Inflammatory macrophage treated with lipopolysaccharide for 1 hour (primary cell): Measurements from ENCODE around the gene IP6K2.

Source experiments
- DNase-seq, 2 donors: peaks; one replicate each; pipeline ENCODE4 v3.0.0-alpha.2; 2020 to 2022

Gene IP6K2

DNA sequence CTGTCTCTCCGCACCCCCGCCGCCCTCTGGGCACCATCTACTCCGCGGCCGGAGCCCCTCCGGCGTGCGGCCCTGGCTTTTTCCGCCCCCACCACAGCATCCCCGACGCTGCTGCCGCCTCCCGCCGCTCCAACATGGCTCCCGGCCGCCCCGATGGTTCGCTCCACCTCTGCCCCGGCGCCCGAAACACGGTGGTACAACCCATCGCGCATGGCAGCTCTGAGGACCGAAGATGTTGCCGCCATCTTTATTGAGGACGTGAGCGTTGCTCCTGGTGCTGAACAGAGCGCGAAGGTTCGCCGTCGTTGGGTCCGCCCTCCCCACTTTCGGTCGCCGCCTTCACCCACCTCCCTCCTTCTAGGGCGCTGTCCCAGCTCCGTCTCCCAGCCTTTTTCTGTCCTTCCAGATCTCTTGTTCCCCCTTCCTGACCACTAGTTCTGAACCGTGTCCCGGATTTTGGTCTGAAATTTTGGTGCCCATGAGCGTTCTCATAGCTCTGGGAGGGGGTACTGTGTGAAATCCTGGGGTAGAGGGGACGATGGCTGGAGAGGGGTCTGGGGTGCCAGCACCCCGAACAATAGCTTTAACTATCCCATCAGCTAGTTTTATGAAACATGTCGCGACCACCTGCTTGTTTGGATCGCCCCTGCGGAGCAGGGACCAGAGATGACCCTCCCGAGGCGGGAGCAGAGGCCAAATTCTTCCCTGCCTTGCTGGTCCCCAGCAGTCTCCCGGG, 54.1 kb downstream of the IP6K2 start, which contains the start of gene CELSR3:
TSS of gene CELSR3 (minus strand) at position 134 of the 736 bp plus-strand sequence. CDS start 252 bp downstream, outside the sequence.
- DNase-seq, result peak; percentile 58 to 66

DNA sequence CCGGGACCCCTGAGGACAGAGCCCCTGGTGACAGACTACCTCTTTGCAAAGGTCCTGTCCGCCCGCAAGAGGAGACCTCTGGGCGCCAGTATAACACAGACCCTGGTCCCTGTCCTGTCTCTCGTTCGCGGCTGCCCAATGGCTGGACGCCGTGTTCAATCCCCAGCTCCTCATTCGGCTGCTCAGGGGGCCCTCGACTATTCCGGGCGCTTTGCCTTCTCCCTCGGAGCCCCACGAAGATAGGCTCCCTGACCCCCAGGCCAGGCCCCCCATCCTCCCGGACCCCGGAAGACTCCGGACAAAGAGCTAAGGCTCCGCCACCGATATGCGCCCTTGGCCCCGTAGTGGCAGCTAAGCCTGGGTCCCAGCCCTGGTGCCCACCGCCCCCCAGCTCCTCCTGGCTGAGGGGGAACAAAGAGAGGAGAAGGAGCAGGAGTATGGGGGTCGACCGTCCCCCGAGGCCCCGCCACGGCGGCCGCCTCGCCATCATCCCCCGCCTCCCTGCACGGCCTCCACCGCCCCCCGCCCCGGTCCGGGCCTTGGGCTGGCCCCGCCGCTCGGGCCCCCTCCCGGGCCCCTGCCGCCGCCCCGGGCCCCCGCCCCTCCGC, 54.8 kb downstream of the IP6K2 start:
- no peak for DNase-seq

DNA sequence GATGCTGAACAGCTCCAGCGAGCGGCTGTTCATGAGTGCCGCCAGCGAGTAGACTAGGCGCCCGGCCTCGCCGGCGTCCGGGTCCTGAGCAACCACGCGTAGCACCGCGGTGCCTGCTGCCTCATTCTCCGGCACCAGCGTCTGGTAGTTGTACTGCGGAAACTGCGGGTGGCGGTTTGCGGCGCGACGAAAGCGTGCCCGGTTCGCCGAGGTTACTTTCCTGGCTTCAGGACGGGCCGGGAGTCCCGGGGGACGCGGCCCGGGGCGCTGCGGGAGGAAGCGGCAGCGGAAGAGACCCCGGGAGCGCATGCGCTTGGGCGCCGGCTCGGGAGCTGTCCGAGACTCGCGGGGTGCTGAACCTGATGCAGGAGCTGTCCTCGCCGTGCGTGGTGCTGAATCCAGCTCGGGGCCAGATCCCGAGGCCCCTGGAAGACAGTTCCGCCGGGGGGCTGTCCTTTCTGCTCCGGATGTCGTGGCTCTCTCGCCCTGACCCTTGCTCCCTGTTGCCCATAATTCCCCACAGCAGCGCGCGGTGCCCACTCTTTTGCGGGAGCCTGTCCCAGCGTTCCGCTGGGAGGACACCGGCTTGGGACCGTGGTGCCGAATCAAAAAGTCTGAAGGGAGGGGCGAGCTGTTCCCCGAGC, 55.4 kb downstream of the IP6K2 start:
- peak in 1 of 2 donors; percentile 53 for DNase-seq

DNA sequence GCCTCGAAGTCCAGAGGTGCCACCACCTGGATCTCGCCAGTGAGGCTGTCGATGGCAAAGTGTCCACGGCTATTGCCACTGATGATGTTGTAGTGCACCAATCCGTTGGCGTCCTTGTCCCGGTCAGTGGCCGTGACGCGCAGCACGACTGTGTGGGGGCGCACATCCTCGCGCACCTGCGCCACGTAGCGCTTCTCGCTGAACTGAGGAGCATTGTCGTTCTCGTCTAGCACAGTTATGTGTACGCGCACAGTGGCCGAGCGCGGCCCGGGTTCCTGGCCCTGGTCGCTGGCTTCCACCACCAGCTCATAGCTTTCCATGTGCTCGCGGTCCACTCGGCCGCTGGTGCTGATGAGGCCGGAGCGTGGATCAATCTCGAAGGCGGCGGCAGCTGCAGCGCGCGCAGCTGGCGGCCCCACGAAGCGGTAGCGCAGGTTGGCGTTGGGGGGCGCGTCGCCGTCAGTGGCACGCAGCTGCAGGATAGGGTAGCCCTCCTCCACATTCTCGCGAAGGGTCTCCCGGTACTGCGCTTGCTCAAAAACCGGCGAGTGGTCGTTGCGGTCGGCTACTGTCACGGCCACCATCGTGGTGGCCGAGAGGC, 56.1 kb downstream of the IP6K2 start:
- DNase-seq, result no peak

DNA sequence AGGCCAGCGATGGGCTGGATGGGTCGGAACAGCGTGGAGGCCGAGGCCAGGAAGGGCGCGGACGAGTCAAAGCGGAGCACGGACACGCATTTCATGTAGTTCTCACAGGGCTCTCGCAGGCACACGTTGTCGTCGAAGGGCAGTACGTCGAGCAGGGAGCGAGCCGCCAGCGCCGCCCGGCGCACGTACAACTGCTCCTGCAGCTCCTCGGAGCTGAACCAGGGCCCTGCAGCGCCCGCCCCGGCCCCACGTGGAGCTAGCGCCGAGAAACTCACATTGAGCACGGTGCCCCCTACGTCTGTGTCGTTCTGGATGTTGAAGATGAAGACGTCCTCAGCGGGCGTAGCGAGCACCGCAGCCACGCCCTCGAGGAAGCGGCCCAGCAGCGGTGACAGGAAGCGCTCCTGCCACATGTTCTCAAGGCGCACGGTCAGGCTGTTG, 60.2 kb downstream of the IP6K2 start:
- DNase-seq, result no peak

DNA sequence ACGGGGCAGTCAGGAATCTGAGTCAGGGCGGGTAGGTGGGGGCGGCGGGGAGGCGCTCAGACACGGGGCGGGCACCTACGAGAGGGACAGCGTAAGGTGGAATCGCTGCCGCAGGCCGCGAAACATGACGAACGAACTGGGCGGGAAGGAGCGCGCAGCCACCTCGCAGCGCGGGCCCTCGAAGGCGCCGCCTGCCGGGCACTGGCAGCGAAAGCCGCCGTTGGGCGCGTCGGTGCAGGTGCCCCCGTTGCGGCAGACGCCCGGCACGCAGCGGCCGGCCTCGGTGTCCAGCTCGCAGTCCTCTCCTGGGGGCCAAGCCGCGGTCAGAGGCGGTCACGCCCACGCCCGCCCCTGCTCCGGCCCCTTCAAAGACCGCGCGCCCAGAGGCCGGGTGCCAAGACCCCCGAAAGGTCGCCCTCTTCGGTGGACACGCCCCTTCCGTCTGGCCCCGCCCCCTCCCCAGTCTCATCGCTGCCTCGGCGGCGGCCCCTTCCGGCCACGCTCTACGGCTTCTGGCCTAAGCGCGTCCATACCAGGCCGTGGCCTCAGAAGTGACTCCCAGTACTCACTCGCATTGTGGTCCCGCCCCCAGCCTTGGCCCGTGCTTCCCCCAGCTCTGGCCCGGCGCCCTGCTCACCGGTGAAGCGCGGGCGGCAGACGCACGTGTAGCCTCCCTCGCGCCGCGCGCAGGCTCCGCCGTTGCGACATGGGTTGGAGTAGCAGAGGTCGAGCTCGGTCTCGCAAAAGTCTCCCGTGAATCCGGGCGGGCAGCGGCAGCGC, 60.8 kb downstream of the IP6K2 start:
- DNase-seq, result peak; percentile 71 to 73

DNA sequence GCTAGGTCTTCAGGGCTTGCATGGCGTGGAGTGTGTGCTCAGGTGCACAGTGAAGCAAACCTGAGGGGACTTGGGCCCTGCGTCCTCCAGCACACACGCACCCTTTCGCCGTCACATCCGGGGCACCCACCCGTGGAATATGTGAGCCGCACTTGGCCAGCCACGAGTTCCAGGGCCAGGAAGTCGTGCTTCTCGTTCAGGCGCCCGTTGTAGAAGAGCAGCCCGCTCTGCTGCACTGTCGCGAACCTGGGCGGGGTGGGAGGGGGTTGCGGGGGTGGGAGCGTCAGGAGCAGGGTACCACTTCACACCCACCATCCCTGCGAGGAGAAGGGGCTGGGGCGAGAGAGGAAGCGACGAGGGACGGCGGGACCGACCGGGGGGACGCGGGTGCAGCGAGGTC, 61.4 kb downstream of the IP6K2 start:
- DNase-seq, result no peak

DNA sequence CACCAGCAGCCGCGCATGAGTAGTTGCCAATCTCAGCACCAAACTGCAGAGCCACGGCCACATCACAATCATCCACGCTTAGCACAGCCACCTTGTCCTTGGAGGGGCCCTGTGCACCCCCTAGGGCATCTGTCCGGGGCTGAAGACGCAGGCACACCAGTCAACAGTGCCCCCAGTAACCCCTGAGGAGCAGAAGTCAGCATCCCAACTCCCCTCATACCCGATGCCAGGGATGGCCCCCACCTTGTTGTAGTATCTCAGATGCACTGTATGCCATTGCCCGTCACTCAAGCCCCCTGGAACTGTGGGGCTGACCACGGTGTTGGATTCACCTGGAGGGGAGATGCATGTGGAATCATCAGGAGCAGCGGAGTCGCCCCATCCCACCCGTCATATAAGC, 62.0 kb downstream of the IP6K2 start:
- no peak for DNase-seq

DNA sequence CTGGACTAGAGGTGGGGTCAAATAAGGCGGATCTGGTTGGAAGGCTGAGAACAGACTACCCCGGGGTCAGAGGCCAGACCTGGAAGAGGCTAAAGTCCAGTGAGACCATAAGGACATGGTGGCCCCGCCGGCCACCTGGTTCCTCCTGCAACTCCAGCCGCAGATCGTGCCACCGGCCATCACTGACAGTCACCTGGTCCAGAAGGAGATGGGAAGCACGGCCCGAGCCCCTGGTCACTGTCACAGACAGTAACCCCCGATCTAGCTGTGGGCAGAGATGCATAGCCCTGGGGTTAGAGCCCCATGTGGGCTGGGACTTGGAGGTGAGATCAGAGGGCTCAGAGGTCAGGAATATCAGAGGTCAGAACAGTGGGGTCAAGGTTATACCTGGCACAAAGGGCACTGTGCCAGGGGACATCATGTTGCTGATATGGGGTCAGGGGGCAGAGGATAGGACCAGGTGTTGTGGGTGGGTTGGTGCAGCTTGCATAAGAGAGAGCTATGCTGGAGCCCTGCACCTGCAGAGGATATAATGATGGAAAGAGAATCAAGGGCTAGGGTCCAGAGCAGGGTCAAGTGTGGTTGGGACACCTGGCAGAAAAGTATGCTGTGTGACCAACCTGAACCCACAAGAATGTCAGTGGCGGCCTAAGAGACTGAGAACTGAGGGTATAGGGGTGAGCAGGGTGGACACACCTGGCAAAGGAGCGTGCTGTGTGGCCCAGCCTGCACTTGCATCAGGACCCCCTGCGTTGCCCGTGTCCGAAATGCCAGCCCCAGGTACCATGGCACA, 63.9 kb downstream of the IP6K2 start:
- no peak for DNase-seq

DNA sequence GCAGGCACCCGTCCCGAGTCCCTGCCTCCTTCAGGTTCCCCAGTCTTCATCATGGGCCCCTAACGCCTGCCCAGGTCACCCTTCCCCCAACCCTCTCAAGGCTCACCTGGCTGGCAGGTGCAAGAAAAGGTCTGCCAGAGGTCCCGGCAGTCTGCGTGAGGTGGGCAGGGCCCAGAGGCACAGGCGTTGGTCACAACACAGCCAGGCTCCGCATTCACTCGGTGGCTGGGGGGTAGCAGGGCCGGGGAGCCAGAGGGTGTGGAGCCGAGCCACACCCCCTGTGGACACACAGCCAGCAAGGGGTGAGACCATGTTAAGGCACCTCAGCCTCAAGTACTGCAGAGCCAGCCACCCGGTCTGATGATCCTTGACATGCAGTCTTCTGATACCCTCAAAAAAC, 65.2 kb downstream of the IP6K2 start:
- no peak for DNase-seq

DNA sequence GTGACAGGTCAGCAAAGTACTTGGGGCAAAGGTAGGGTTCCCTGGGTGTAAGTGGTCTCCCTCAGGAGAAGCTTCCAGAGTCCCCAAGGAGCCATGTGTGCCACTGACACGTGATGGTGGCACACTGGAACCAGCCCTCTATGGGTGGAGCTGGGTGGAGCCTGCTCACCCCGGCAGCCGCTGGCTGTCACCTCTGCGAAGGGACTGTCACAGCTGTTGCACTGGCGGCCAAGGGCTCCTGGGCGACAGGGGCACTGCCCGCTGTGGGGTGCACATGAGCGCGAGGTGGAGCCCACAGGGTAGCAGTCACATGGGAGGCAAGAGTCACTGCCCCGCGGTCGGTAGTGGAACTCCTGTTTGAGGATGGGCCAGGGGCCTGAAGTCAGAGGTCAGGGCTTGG, 66.3 kb downstream of the IP6K2 start:
- no peak for DNase-seq

DNA sequence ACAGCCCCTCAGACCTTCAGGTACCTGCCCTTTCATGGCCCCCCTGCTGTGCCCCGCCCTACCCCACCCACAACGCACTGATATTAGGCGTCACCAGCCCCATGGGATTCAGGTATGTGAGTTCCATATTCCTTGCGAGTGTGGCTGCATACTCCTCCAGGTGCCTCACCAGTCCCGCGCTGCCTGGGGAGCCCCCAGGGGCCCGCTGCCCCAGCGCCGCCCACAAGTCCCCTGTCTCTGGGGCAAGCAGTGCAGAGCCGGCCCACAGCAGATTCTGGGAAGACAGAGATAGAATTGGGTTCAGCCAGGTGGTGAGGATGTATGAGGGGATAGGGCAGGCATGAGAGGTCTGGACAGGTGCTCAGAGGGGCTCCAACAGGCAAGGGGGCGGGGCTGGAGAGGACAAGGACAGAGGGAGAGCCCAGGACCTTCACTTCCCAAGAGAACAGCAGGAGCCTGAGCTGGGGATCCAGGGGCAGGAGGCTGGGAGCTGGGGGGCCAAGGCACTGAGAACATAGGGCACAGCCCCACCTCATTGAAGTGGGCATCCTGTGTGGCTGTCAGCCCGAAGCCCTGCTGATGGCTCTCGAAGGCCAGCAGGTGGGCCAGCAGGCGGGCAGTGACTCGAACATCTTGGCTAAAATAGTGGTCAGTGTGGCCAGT, 68.7 kb downstream of the IP6K2 start:
- no peak for DNase-seq

DNA sequence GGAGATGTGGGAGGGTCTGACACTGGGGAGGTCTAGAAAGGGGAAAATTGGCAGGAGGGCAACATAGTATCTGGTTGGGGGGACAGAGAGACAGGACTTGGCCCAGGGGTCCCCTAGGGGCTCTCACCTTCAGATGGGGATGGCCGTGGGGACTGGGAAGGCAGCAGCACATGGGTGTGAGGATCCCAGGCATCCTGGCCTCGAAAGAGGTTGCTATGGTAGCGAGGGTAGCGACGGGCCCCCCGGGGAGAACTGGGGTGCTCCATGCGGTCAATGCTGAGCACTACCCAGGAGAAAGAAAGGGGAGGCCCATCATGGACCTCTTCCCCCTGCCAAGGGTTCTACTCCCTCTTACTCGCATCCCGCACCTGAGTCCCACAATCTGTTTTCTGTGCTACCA, 69.3 kb downstream of the IP6K2 start:
- DNase-seq, result no peak

DNA sequence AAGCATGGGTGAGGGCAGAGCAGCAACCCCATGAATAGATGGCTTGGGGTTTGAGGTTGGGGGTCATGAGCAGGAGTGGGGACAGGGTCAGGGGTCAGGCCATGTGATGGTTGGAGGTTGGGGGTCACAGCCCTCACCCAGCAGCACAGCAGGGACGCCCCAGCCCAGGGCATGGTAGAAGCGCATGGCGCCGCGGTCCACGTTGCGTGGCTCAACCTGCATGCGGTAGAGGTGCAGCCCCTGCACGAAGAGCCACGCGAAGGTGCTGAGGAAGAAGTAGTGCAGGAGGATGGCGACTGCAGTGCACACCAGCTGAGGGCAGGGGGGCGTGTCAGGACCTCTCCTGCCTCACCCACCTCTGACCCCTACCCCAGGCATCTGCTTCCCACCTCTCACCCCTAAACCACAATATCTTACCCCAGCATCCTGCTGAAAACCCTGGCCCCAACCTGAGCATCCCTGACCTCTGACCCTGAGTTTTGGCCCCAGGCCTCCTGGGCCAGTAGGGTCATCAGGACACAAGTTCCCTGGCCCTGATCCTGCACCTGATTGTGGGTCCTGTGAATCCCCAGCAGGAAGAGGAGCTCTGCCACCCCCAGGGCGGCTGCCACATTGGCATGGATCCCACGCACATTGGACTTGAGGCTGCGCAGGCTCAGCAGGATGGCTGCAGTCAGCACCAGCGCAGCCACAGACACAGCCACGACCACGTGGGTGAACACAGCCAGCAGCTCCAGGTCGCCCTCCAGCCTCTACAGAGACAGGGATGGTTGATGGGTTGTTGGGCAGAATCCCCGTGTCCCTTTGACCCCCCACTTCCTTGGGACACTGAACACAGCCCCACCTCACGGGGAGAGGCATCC, 71.9 kb downstream of the IP6K2 start:
- DNase-seq, result no peak

DNA sequence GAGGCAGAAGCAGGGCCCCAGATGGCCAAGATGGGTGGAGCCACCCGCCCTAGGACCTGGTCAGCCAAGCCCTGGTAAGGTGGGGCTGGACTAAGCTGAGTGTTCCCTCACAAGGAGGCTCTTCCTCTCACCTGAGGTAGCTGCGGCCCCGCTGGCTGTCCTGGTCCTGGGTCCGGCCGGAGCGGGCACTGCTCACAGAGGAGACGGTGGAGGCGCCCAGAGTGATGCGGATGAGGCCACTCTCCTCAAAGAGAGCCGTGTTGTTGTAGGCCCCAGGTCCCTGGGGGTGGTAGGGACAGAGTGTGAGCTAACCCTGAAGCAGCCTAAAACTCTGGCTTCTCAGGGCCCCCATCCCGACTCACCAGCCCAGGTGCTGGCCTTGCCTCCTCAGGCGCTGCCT, 74.4 kb downstream of the IP6K2 start:
- no peak for DNase-seq

DNA sequence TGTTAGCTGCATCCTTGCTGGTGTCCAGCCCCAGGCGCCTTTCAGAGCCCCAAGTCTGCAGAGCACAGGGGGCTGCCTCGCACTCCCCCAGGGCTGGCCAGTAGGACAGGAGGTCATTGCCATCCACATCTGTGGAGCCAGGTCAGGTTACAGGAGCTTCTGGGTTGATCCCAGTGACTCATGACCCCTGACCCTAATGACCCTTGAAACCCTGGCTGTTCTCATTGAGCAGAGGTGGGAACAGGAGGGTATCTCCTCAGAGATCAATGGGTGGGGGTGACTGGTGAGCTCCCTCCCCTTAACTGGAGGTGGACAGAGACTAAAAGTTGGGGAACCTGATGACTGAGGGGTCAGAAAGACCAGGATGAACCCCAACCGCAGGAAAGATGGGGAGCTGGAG, 75.6 kb downstream of the IP6K2 start:
- DNase-seq, result no peak

DNA sequence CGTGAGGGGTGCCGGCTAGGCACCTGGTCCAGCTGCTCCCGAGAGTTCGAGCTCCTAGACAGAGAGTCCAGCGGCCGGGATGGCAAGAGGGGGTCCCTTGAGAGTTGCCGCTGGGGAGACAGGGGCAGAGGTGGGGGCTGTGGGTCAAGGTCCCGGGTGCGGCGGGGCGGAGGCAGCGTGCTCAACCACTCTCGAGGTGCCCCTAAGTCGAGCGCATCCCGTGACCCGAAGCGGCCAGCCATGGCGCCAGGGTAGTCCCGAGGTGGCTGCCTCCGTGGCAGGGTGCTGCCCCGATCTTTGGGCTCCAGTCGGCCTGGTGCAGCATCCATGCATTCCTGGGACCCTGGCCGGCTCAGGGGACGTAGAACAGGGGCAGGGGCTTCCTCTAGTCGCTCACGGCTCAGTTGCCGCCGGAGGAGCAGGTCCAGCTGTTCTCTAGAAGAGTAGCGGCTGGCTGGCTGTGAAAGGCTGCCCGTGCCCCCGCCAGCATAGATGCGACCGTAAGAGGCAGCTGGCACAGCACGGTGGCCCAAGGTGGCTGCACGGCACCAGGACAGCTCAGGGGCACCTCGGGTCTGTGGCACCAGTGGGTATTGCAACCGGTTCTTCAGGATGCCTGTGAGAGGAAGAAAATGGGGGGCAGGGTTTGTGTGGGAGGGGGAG, 76.9 kb downstream of the IP6K2 start:
- no peak for DNase-seq
